A673 (cell line): Measurements from ENCODE around the gene CDY2A.
"Not testable (repeated sequence)": the region's sequence is repeated elsewhere in the genome, so short reads cannot be mapped to it uniquely, and the experiment has no call there.

ENCODE experiments used
- CTCF ChIP-seq: fragments of 300-800, 200-600 bp; sonication (generic); conservative IDR thresholded peaks from 2 replicates; pipeline ENCODE4 v1.5.1; 2017; ENCODE audit warnings: low read depth, mild to moderate bottlenecking, antibody characterized with exemption, low read length, moderate library complexity, mixed read lengths
- EZH2 ChIP-seq: fragments of 200-600 bp; sonication (generic); IDR thresholded peaks from 2 replicates; pipeline ENCODE4 v1.6.1; 2017; ENCODE audit warnings: borderline replicate concordance, low read depth, mild to moderate bottlenecking, mixed read lengths, antibody characterized with exemption, low read length; ENCODE audit not compliant: poor library complexity, severe bottlenecking

GRCh38 chrY:18049061-18049460, 23.5 kb downstream of the CDY2A start:
- TF ChIP-seq CTCF, EZH2: not testable (repeated sequence)
